GM19455 (cell line): ENCODE results near the gene ALKBH3.

ENCODE experiments used
- ATAC-seq: cut with Tn5 transposase; IDR thresholded peaks from one replicate; pipeline ENCODE4 v1.9.1; 2021; ENCODE audit not compliant: unreplicated experiment

ALKBH3 gene

GRCh38 chr11:43936076-43936475 is 55.4 kb downstream of the ALKBH3 start:
- ATAC-seq: no peak

- ATAC-seq: no peak
Measured at GRCh38 chr11:43937434-43938411, 57.1 kb downstream of the ALKBH3 start.

GRCh38 chr11:43941257-43941994 is 60.8 kb downstream of the ALKBH3 start:
- no peak for ATAC-seq

GRCh38 chr11:43942662-43943371 is 62.2 kb downstream of the ALKBH3 start:
- ATAC-seq: no peak

GRCh38 chr11:43943372-43943930 is 62.8 kb downstream of the ALKBH3 start:
- ATAC-seq: no peak

- ATAC-seq: no peak
Measured at GRCh38 chr11:43943931-43944751, 63.5 kb downstream of the ALKBH3 start.

GRCh38 chr11:43944761-43945311 is 64.2 kb downstream of the ALKBH3 start:
- no peak for ATAC-seq

- no peak for ATAC-seq
Measured at GRCh38 chr11:43947003-43947500, 66.4 kb downstream of the ALKBH3 start.

- no peak for ATAC-seq
Measured at GRCh38 chr11:43947815-43948214, 67.2 kb downstream of the ALKBH3 start.

- no peak for ATAC-seq
Measured at GRCh38 chr11:43948341-43949225, 68.0 kb downstream of the ALKBH3 start.

- ATAC-seq: no peak
Measured at GRCh38 chr11:43950311-43950855, 69.8 kb downstream of the ALKBH3 start.

GRCh38 chr11:43951231-43951630 is 70.6 kb downstream of the ALKBH3 start:
- no peak for ATAC-seq

- ATAC-seq: no peak
Measured at GRCh38 chr11:43952020-43952400, 71.4 kb downstream of the ALKBH3 start.

- no peak for ATAC-seq
Measured at GRCh38 chr11:43952401-43953342, 72.0 kb downstream of the ALKBH3 start.

GRCh38 chr11:43953521-43953920 is 72.9 kb downstream of the ALKBH3 start:
- ATAC-seq: no peak

GRCh38 chr11:43954241-43954640 is 73.6 kb downstream of the ALKBH3 start:
- no peak for ATAC-seq

- no peak for ATAC-seq
Measured at GRCh38 chr11:43955381-43956118, 74.9 kb downstream of the ALKBH3 start.
